SU-DHL-6 (cell line): ENCODE results near the gene RPL6.

ENCODE experiments used
- H2AFZ ChIP-seq: fragments of 200-600 bp; sonication (generic); 2 replicates; pipeline ENCODE4 v1.6.1; 2014; ENCODE audit warnings: low read depth, mild to moderate bottlenecking, moderate library complexity, mixed read lengths, antibody characterized with exemption, low read length; ENCODE audit not compliant: severe bottlenecking
- H3F3A ChIP-seq: fragments of 200-600 bp; shearing (Covaris generic); 2 replicates; pipeline ENCODE4 v1.6.0; 2016; ENCODE audit warnings: antibody characterized with exemption, mild to moderate bottlenecking; ENCODE audit not compliant: insufficient read depth
- H3K27ac ChIP-seq: fragments of 200-600 bp; sonication (generic); 2 replicates; pipeline ENCODE4 v1.5.1; 2016; ENCODE audit warnings: low read depth, mild to moderate bottlenecking, low read length, moderate library complexity, mixed read lengths
- H3K27me3 ChIP-seq: fragments of 200-600 bp; sonication (generic), shearing (Covaris generic); 2 replicates; pipeline ENCODE4 v1.6.0; 2014; ENCODE audit warnings: mild to moderate bottlenecking, low read length
- H3K36me3 ChIP-seq: fragments of 200-600 bp; sonication (generic); 2 replicates; pipeline ENCODE4 v1.6.1; 2014; ENCODE audit warnings: mild to moderate bottlenecking, low read length, mixed read lengths
- H3K4me2 ChIP-seq: fragments of 300-600, 200-600 bp; shearing (Covaris generic), sonication (generic); 2 replicates; pipeline ENCODE4 v1.6.0; 2014; ENCODE audit warnings: low read length, low read depth, mild to moderate bottlenecking; ENCODE audit not compliant: poor library complexity, severe bottlenecking
- H3K4me3 ChIP-seq: fragments of 200-600 bp; sonication (generic); 2 replicates; pipeline ENCODE4 v1.5.1; 2014; ENCODE audit warnings: antibody characterized with exemption, low read length, mild to moderate bottlenecking, mixed read lengths; ENCODE audit not compliant: insufficient read depth, poor library complexity, severe bottlenecking
- H3K79me2 ChIP-seq: fragments of 200-600 bp; sonication (generic); 2 replicates; pipeline ENCODE4 v1.6.1; 2014; ENCODE audit warnings: mild to moderate bottlenecking, low read length, moderate library complexity; ENCODE audit not compliant: insufficient read depth
- H3K9ac ChIP-seq: fragments of 200-600 bp; sonication (generic); 2 replicates; pipeline ENCODE4 v1.7.0; 2014; ENCODE audit warnings: mild to moderate bottlenecking, low read length
- H3K9me2 ChIP-seq: fragments of 200-600 bp; sonication (generic); replicated peaks from 2 replicates; pipeline ENCODE4 v1.6.1; 2014; ENCODE audit warnings: low read length; ENCODE audit not compliant: insufficient read depth
- H3K9me3 ChIP-seq: fragments of 200-600 bp; sonication (generic); 2 replicates; pipeline ENCODE4 v1.6.1; 2014; ENCODE audit warnings: low read length, mixed read lengths; ENCODE audit not compliant: insufficient read depth
- H4K20me1 ChIP-seq: fragments of 200-600 bp; sonication (generic); 2 replicates; pipeline ENCODE4 v1.6.1; 2014; ENCODE audit warnings: low read depth, mild to moderate bottlenecking, antibody characterized with exemption, low read length, moderate library complexity, mixed read lengths
- EZH2phosphoT487 ChIP-seq: fragments of 200-600 bp; sonication (generic), shearing (Covaris generic); conservative IDR thresholded peaks from 2 replicates; pipeline ENCODE4 v1.6.1; 2018; ENCODE audit warnings: mild to moderate bottlenecking, antibody characterized with exemption, low read length, moderate library complexity, mixed read lengths
- TF ChIP-seq, protein P1 (sequence below): fragments of 200-600 bp; sonication (generic); IDR thresholded peaks from one replicate; pipeline ENCODE4 v1.5.1; 2017; ENCODE audit warnings: antibody characterized with exemption, mild to moderate bottlenecking, low read length, moderate library complexity; ENCODE audit not compliant: insufficient read depth, poor library complexity, severe bottlenecking

The RPL6 gene

DNA sequence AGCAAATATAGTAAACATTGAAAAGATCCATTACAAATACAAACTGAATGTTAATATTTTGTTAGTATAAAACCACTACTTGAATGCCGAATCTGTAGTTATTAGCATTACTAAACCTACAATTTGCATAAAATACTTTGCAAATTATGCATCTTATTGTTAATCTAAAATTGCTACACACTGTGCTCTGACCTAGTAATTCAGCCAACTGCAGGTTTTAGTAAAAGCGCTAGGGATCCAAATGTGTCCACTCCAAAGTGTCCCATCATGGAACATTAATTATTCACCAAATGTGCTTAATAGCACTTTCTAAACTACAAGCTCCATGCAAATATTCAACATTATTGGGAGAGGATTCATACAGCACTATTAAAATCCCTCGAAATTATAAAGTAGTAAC, 41.4 kb downstream of the RPL6 start:
- Histone ChIP-seq H2AFZ (no peak overlapping the region), H3K4me2 (no peak overlapping the region), H3K36me3 (no peaks in the 10 kb centered on the region), H3F3A (peaks cover 3% of the 10 kb centered on the region; the same call in 1 of the 2 replicates), H3K27me3 (no peaks in the 10 kb centered on the region), H4K20me1 (0 out of 2 replicates have a peak, but pooled peaks cover 2% of the 10 kb centered on the region), H3K9ac (no peak overlapping the region), H3K9me3 (no peaks in the 10 kb centered on the region), H3K79me2 (peaks cover 52% of the 10 kb centered on the region), H3K9me2 (no peaks in the 10 kb centered on the region), H3K27ac (no peak overlapping the region), H3K4me3 (no peak overlapping the region)
- TF ChIP-seq, protein P1, sequence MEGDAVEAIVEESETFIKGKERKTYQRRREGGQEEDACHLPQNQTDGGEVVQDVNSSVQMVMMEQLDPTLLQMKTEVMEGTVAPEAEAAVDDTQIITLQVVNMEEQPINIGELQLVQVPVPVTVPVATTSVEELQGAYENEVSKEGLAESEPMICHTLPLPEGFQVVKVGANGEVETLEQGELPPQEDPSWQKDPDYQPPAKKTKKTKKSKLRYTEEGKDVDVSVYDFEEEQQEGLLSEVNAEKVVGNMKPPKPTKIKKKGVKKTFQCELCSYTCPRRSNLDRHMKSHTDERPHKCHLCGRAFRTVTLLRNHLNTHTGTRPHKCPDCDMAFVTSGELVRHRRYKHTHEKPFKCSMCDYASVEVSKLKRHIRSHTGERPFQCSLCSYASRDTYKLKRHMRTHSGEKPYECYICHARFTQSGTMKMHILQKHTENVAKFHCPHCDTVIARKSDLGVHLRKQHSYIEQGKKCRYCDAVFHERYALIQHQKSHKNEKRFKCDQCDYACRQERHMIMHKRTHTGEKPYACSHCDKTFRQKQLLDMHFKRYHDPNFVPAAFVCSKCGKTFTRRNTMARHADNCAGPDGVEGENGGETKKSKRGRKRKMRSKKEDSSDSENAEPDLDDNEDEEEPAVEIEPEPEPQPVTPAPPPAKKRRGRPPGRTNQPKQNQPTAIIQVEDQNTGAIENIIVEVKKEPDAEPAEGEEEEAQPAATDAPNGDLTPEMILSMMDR, result no peak
- TF ChIP-seq EZH2phosphoT487, result no peak

DNA sequence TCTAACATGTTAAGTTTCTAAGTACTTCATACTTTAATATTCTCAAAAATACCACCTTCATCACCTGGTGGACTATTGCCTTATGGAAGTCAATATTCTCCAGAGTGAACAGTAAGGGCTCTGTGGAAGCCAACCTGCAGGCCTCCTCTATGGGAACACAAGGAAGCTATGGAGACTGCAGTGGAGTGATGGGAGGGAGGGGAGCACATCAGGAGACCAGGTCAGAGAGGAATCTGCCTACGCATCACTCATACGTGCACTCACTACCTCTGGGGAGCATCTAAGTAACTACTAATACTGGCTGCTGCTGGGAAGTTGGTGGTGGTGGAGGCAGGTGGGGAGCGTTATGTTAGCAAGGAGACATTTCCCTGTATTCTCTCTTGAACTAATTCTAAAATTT, 47.1 kb downstream of the RPL6 start:
- H3K27me3 ChIP-seq, result no peaks in the 10 kb centered on the region
- no peaks in the 10 kb centered on the region for H3K36me3 ChIP-seq
- H3K4me2 ChIP-seq, result no peak overlapping the region
- H3K9me2 ChIP-seq, result no peaks in the 10 kb centered on the region
- TF ChIP-seq EZH2phosphoT487, result no peak
- TF ChIP-seq, protein P1, result no peak
- H3K9ac ChIP-seq, result no peak overlapping the region
- peaks cover 36% of the 10 kb centered on the region for H3K79me2 ChIP-seq
- H3K4me3 ChIP-seq, result no peak overlapping the region
- no peak overlapping the region for H3K27ac ChIP-seq
- 0 out of 2 replicates have a peak, but pooled peaks cover 2% of the 10 kb centered on the region for H4K20me1 ChIP-seq
- H3K9me3 ChIP-seq, result no peaks in the 10 kb centered on the region
- H3F3A ChIP-seq, result peaks cover 3% of the 10 kb centered on the region; the same call in 1 of the 2 replicates
- no peak overlapping the region for H2AFZ ChIP-seq

DNA sequence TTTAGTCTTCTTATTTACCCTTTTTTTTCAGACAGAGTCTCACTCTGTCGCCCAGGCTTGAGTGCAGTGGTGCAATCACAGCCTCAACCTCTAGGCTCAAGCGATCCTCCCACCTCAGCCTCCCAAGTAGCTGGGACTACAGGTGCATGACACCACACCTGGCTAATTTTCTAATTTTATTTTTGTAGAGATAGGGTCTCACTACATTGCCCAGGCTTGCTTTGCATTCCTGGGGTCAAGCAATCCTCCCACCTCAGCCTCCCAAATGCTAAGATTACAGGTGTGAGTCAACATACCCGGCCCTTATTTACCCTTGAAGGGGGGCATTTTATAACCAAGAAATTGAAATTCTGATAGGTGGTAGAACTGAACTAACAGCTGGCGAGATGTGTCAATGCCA, 48.1 kb downstream of the RPL6 start:
- H3K4me2 ChIP-seq, result no peak overlapping the region
- no peaks in the 10 kb centered on the region for H3K9me3 ChIP-seq
- H3K9me2 ChIP-seq, result no peaks in the 10 kb centered on the region
- TF ChIP-seq, protein P1, result no peak
- no peak for TF ChIP-seq EZH2phosphoT487
- H2AFZ ChIP-seq, result no peak overlapping the region
- H3K27ac ChIP-seq, result no peak overlapping the region
- H3K4me3 ChIP-seq, result no peak overlapping the region
- H3F3A ChIP-seq, result peaks cover 3% of the 10 kb centered on the region; the same call in 1 of the 2 replicates
- H3K9ac ChIP-seq, result no peak overlapping the region
- H3K36me3 ChIP-seq, result no peaks in the 10 kb centered on the region
- 0 out of 2 replicates have a peak, but pooled peaks cover 2% of the 10 kb centered on the region for H4K20me1 ChIP-seq
- no peaks in the 10 kb centered on the region for H3K27me3 ChIP-seq
- peaks cover 31% of the 10 kb centered on the region for H3K79me2 ChIP-seq
